Measurements from ENCODE around the gene IBA57.
A peak's percentile ranks its signal among the peaks of the same experiment; 100 is the strongest.

IBA57 gene

GRCh38 chr1:228158151-228159007 lies 7.2 kb upstream of the IBA57 start:
- no peaks in the 10 kb centered on the region for H3K9me3 ChIP-seq (ENCODE audit: control insufficient read depth, insufficient read depth, low read depth, low read length)
- H3K27ac ChIP-seq (ENCODE audit: low read depth, low read length) = no peak overlapping the region
- peaks cover 10% of the 10 kb centered on the region; the same call in 1 of the 2 replicates for H3K27me3 ChIP-seq (ENCODE audit: control insufficient read depth, insufficient read depth, low read length)
- no peak overlapping the region for H3K9ac ChIP-seq (ENCODE audit: low read length)
- peaks cover 24% of the 10 kb centered on the region for H3K4me1 ChIP-seq (ENCODE audit: control insufficient read depth, insufficient read depth, low read length)
- H3K4me3 ChIP-seq (ENCODE audit: low read depth, low read length) = peak overlapping the region; percentile 13; the same call in 1 of the 2 replicates
- no peaks in the 10 kb centered on the region for H3K36me3 ChIP-seq (ENCODE audit: control insufficient read depth, insufficient read depth, low read length)

GRCh38 chr1:228159008-228159665 lies 6.5 kb upstream of the IBA57 start:
- Histone ChIP-seq H3K4me3 (ENCODE audit: low read depth, low read length) (no peak overlapping the region), H3K27me3 (ENCODE audit: control insufficient read depth, insufficient read depth, low read length) (peaks cover 10% of the 10 kb centered on the region; the same call in 1 of the 2 replicates), H3K9me3 (ENCODE audit: control insufficient read depth, insufficient read depth, low read depth, low read length) (no peaks in the 10 kb centered on the region), H3K9ac (ENCODE audit: low read length) (no peak overlapping the region), H3K36me3 (ENCODE audit: control insufficient read depth, insufficient read depth, low read length) (no peaks in the 10 kb centered on the region), H3K27ac (ENCODE audit: low read depth, low read length) (no peak overlapping the region), H3K4me1 (ENCODE audit: control insufficient read depth, insufficient read depth, low read length) (peaks cover 28% of the 10 kb centered on the region)

- Histone ChIP-seq H3K4me3 (ENCODE audit: low read depth, low read length) (no peak overlapping the region), H3K9me3 (ENCODE audit: control insufficient read depth, insufficient read depth, low read depth, low read length) (no peaks in the 10 kb centered on the region), H3K27ac (ENCODE audit: low read depth, low read length) (no peak overlapping the region), H3K36me3 (ENCODE audit: control insufficient read depth, insufficient read depth, low read length) (no peaks in the 10 kb centered on the region), H3K9ac (ENCODE audit: low read length) (no peak overlapping the region), H3K27me3 (ENCODE audit: control insufficient read depth, insufficient read depth, low read length) (peaks cover 10% of the 10 kb centered on the region; the same call in 1 of the 2 replicates), H3K4me1 (ENCODE audit: control insufficient read depth, insufficient read depth, low read length) (peaks cover 23% of the 10 kb centered on the region)
Observed at GRCh38 chr1:228160201-228160761, 5.3 kb upstream of the IBA57 start.

GRCh38 chr1:228161362-228161761 lies 4.2 kb upstream of the IBA57 start:
- H3K9me3 ChIP-seq (ENCODE audit: control insufficient read depth, insufficient read depth, low read depth, low read length) = no peaks in the 10 kb centered on the region
- H3K36me3 ChIP-seq (ENCODE audit: control insufficient read depth, insufficient read depth, low read length) = no peaks in the 10 kb centered on the region
- H3K27ac ChIP-seq (ENCODE audit: low read depth, low read length) = no peak overlapping the region
- no peak overlapping the region for H3K4me3 ChIP-seq (ENCODE audit: low read depth, low read length)
- H3K9ac ChIP-seq (ENCODE audit: low read length) = no peak overlapping the region
- H3K27me3 ChIP-seq (ENCODE audit: control insufficient read depth, insufficient read depth, low read length) = peaks cover 10% of the 10 kb centered on the region; the same call in 1 of the 2 replicates
- H3K4me1 ChIP-seq (ENCODE audit: control insufficient read depth, insufficient read depth, low read length) = peaks cover 19% of the 10 kb centered on the region

GRCh38 chr1:228161866-228162265 lies 3.7 kb upstream of the IBA57 start:
- Histone ChIP-seq H3K4me3 (ENCODE audit: low read depth, low read length) (no peak overlapping the region), H3K9ac (ENCODE audit: low read length) (no peak overlapping the region)

GRCh38 chr1:228162286-228163006 lies 3.2 kb upstream of the IBA57 start:
- peaks cover 19% of the 10 kb centered on the region for H3K4me1 ChIP-seq (ENCODE audit: control insufficient read depth, insufficient read depth, low read length)
- H3K9ac ChIP-seq (ENCODE audit: low read length) = peak overlapping the region; percentile 9
- peak overlapping the region; percentile 56 for H3K27ac ChIP-seq (ENCODE audit: low read depth, low read length)
- peaks cover 10% of the 10 kb centered on the region; the same call in 1 of the 2 replicates for H3K27me3 ChIP-seq (ENCODE audit: control insufficient read depth, insufficient read depth, low read length)
- no peak overlapping the region for H3K4me3 ChIP-seq (ENCODE audit: low read depth, low read length)
- H3K9me3 ChIP-seq (ENCODE audit: control insufficient read depth, insufficient read depth, low read depth, low read length) = no peaks in the 10 kb centered on the region
- no peaks in the 10 kb centered on the region for H3K36me3 ChIP-seq (ENCODE audit: control insufficient read depth, insufficient read depth, low read length)

More at GRCh38 chr1:228161866-228162265, 3.7 kb upstream of the IBA57 start:
- no peaks in the 10 kb centered on the region for H3K9me3 ChIP-seq (ENCODE audit: control insufficient read depth, insufficient read depth, low read depth, low read length)
- no peaks in the 10 kb centered on the region for H3K36me3 ChIP-seq (ENCODE audit: control insufficient read depth, insufficient read depth, low read length)
- no peak overlapping the region for H3K27ac ChIP-seq (ENCODE audit: low read depth, low read length)
- H3K4me1 ChIP-seq (ENCODE audit: control insufficient read depth, insufficient read depth, low read length) = peaks cover 19% of the 10 kb centered on the region
- peaks cover 10% of the 10 kb centered on the region; the same call in 1 of the 2 replicates for H3K27me3 ChIP-seq (ENCODE audit: control insufficient read depth, insufficient read depth, low read length)

- Histone ChIP-seq H3K27me3 (ENCODE audit: control insufficient read depth, insufficient read depth, low read length) (peaks cover 6% of the 10 kb centered on the region; the same call in 1 of the 2 replicates), H3K27ac (ENCODE audit: low read depth, low read length) (peak overlapping the region; percentile 56; the same call in 1 of the 2 replicates), H3K9me3 (ENCODE audit: control insufficient read depth, insufficient read depth, low read depth, low read length) (no peaks in the 10 kb centered on the region), H3K4me3 (ENCODE audit: low read depth, low read length) (no peak overlapping the region), H3K4me1 (ENCODE audit: control insufficient read depth, insufficient read depth, low read length) (peaks cover 19% of the 10 kb centered on the region), H3K9ac (ENCODE audit: low read length) (peak overlapping the region; percentile 9), H3K36me3 (ENCODE audit: control insufficient read depth, insufficient read depth, low read length) (no peaks in the 10 kb centered on the region)
Observed at GRCh38 chr1:228163007-228163753, 2.4 kb upstream of the IBA57 start.

GRCh38 chr1:228163776-228164519 lies 1.7 kb upstream of the IBA57 start:
- Histone ChIP-seq H3K4me3 (ENCODE audit: low read depth, low read length) (no peak overlapping the region), H3K27ac (ENCODE audit: low read depth, low read length) (no peak overlapping the region), H3K9me3 (ENCODE audit: control insufficient read depth, insufficient read depth, low read depth, low read length) (no peaks in the 10 kb centered on the region), H3K9ac (ENCODE audit: low read length) (no peak overlapping the region), H3K4me1 (ENCODE audit: control insufficient read depth, insufficient read depth, low read length) (peaks cover 19% of the 10 kb centered on the region), H3K36me3 (ENCODE audit: control insufficient read depth, insufficient read depth, low read length) (no peaks in the 10 kb centered on the region), H3K27me3 (ENCODE audit: control insufficient read depth, insufficient read depth, low read length) (peaks cover 3% of the 10 kb centered on the region; the same call in 1 of the 2 replicates)

GRCh38 chr1:228164561-228165371 lies 838 bp upstream of the IBA57 start:
- H3K36me3 ChIP-seq (ENCODE audit: control insufficient read depth, insufficient read depth, low read length) = no peaks in the 10 kb centered on the region
- no peak overlapping the region for H3K27ac ChIP-seq (ENCODE audit: low read depth, low read length)
- H3K27me3 ChIP-seq (ENCODE audit: control insufficient read depth, insufficient read depth, low read length) = no peaks in the 10 kb centered on the region
- peak overlapping the region; percentile 84 for H3K4me3 ChIP-seq (ENCODE audit: low read depth, low read length)
- H3K9me3 ChIP-seq (ENCODE audit: control insufficient read depth, insufficient read depth, low read depth, low read length) = no peaks in the 10 kb centered on the region
- H3K4me1 ChIP-seq (ENCODE audit: control insufficient read depth, insufficient read depth, low read length) = peaks cover 19% of the 10 kb centered on the region
- peak overlapping the region; percentile 77 for H3K9ac ChIP-seq (ENCODE audit: low read length)
